Ishikawa (cell line): Measurements from ENCODE around the gene OGFOD1.

Source experiments
- CEBPB ChIP-seq: IDR thresholded peaks from 2 replicates; pipeline ENCODE4 v1.6.1; 2012
- CREB1 ChIP-seq: IDR thresholded peaks from 2 replicates; pipeline ENCODE4 v1.6.1; 2012; ENCODE audit warnings: low read depth
- EGR1 ChIP-seq: IDR thresholded peaks from 2 replicates; pipeline ENCODE4 v1.6.1; 2012
- EP300 ChIP-seq: IDR thresholded peaks from 2 replicates; pipeline ENCODE4 v1.6.1; 2012; ENCODE audit warnings: borderline replicate concordance
- FOXM1 ChIP-seq: IDR thresholded peaks from 2 replicates; pipeline ENCODE4 v1.6.1; 2012; ENCODE audit warnings: low read depth, borderline replicate concordance
- MAX ChIP-seq: IDR thresholded peaks from 2 replicates; pipeline ENCODE4 v1.6.1; 2012
- NFIC ChIP-seq: IDR thresholded peaks from 2 replicates; pipeline ENCODE4 v1.6.1; 2012
- RAD21 ChIP-seq: IDR thresholded peaks from 2 replicates; pipeline ENCODE4 v1.6.1; 2012; ENCODE audit warnings: low read depth
- TAF1 ChIP-seq: IDR thresholded peaks from 2 replicates; pipeline ENCODE4 v1.6.1; 2012; ENCODE audit warnings: low read depth, mild to moderate bottlenecking
- TCF12 ChIP-seq: IDR thresholded peaks from 2 replicates; pipeline ENCODE4 v1.6.1; 2012; ENCODE audit warnings: low read depth
- TEAD4 ChIP-seq: IDR thresholded peaks from 2 replicates; pipeline ENCODE4 v1.6.1; 2012
- YY1 ChIP-seq: IDR thresholded peaks from 2 replicates; pipeline ENCODE4 v1.6.1; 2012; ENCODE audit warnings: low read depth
- ZBTB7A ChIP-seq: IDR thresholded peaks from 2 replicates; pipeline ENCODE4 v1.6.1; 2012; ENCODE audit warnings: low read depth
- TF ChIP-seq, protein P1 (sequence below): IDR thresholded peaks from 2 replicates; pipeline ENCODE4 v1.6.1; 2012
- TF ChIP-seq, protein P2 (sequence below): IDR thresholded peaks from 2 replicates; pipeline ENCODE4 v1.6.1; 2012; ENCODE audit warnings: low read depth, mild to moderate bottlenecking

The OGFOD1 gene

DNA sequence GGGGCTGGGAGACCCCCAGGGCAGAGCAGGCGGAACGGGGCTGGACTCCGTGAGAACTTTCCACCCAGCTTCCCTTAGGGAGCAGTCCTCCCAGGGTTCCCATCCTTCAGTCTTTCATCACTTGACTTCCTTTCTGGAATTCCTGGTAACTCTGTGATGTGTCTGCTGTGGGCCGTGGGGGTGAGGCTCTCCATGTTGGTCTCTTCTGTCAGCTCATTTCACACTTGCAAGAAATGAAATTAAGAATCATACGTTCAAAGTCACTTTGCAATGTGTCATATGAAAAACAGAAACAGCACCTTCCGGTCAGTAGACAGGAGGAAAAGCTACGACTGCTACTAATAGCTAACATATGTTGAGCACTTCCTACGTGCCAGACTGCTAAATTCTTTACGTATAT, 73.9 kb downstream of the OGFOD1 start:
- TF ChIP-seq CREB1 (no peak), TCF12 (no peak), EGR1 (no peak), CEBPB (no peak), RAD21 (no peak), ZBTB7A (no peak), MAX (no peak), TEAD4 (no peak), YY1 (no peak), NFIC (no peak), EP300 (no peak), TAF1 (no peak), FOXM1 (no peak)
- TF ChIP-seq, protein P1, sequence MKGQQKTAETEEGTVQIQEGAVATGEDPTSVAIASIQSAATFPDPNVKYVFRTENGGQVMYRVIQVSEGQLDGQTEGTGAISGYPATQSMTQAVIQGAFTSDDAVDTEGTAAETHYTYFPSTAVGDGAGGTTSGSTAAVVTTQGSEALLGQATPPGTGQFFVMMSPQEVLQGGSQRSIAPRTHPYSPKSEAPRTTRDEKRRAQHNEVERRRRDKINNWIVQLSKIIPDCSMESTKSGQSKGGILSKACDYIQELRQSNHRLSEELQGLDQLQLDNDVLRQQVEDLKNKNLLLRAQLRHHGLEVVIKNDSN, result no peak
- TF ChIP-seq, protein P2, sequence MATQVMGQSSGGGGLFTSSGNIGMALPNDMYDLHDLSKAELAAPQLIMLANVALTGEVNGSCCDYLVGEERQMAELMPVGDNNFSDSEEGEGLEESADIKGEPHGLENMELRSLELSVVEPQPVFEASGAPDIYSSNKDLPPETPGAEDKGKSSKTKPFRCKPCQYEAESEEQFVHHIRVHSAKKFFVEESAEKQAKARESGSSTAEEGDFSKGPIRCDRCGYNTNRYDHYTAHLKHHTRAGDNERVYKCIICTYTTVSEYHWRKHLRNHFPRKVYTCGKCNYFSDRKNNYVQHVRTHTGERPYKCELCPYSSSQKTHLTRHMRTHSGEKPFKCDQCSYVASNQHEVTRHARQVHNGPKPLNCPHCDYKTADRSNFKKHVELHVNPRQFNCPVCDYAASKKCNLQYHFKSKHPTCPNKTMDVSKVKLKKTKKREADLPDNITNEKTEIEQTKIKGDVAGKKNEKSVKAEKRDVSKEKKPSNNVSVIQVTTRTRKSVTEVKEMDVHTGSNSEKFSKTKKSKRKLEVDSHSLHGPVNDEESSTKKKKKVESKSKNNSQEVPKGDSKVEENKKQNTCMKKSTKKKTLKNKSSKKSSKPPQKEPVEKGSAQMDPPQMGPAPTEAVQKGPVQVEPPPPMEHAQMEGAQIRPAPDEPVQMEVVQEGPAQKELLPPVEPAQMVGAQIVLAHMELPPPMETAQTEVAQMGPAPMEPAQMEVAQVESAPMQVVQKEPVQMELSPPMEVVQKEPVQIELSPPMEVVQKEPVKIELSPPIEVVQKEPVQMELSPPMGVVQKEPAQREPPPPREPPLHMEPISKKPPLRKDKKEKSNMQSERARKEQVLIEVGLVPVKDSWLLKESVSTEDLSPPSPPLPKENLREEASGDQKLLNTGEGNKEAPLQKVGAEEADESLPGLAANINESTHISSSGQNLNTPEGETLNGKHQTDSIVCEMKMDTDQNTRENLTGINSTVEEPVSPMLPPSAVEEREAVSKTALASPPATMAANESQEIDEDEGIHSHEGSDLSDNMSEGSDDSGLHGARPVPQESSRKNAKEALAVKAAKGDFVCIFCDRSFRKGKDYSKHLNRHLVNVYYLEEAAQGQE, result no peak
